ENCODE results near the gene ZNF84.

DNA sequence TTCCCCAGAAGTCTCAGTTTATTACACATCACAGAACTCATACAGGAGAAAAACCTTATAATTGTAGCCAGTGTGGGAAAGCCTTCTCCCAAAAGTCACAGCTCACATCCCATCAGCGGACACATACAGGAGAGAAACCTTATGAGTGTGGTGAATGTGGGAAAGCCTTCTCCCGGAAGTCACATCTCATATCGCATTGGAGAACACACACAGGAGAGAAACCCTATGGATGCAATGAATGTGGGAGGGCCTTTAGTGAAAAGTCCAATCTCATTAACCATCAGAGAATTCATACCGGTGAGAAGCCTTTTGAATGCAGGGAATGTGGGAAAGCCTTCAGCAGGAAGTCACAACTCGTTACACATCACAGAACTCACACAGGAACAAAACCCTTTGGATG is 20.1 kb downstream of the ZNF84 start:
- TF ChIP-seq, protein P1, sequence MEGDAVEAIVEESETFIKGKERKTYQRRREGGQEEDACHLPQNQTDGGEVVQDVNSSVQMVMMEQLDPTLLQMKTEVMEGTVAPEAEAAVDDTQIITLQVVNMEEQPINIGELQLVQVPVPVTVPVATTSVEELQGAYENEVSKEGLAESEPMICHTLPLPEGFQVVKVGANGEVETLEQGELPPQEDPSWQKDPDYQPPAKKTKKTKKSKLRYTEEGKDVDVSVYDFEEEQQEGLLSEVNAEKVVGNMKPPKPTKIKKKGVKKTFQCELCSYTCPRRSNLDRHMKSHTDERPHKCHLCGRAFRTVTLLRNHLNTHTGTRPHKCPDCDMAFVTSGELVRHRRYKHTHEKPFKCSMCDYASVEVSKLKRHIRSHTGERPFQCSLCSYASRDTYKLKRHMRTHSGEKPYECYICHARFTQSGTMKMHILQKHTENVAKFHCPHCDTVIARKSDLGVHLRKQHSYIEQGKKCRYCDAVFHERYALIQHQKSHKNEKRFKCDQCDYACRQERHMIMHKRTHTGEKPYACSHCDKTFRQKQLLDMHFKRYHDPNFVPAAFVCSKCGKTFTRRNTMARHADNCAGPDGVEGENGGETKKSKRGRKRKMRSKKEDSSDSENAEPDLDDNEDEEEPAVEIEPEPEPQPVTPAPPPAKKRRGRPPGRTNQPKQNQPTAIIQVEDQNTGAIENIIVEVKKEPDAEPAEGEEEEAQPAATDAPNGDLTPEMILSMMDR (conservative IDR thresholded peaks at IDR 0.05; ENCODE audit: low read length), result no peak
- TF ChIP-seq EZH2phosphoT487 (IDR thresholded peaks at IDR 0.05; ENCODE audit: borderline replicate concordance, low read depth, low read length), result no peak

Measured in OCI-LY7 (cell line).